GM12878 (cell line): ENCODE data around the gene FAM229B. TPM values are rescaled to one million over a fixed set of nuclear protein-coding genes. Genes with fewer than 3 reads are reported as not detected.

Experiments
- ATAC-seq: fragments of 200-7000 bp; cut with Tn5 transposase; 3 replicates; pipeline ENCODE4 v1.9.1; 2020; ENCODE audit warnings: mild to moderate bottlenecking, moderate library complexity
- BruUV-seq: library from RNA; stranded (reverse); fragments of 400-500 nt; replicated peaks from 2 replicates; lab custom pipeline; 2021; lab: Mats Ljungman, UMichigan
- CTCF ChIA-PET: fragments of 300-600 bp; sonication (Branson Sonifier 250); formaldehyde crosslinking; extraction: SDS; loops from one replicate; lab custom pipeline; 2021; ENCODE audit warnings: inconsistent platforms; lab: Yijun Ruan, JAX
- POLR2A ChIA-PET: fragments of 350-600 bp; formaldehyde crosslinking; extraction: SDS; loops from one replicate; lab custom pipeline; 2021; ENCODE audit warnings: inconsistent platforms; lab: Charles Lee
- RAD21 ChIA-PET: fragments of 300-600 bp; sonication (Branson Sonifier 250); formaldehyde crosslinking; loops from one replicate; lab custom pipeline; 2023; ENCODE audit warnings: antibody characterized with exemption; ENCODE audit not compliant: unreplicated experiment; lab: Charles Lee
- SMC1A ChIA-PET: fragments of 300-600 bp; sonication (Branson Sonifier 250); formaldehyde crosslinking; loops from one replicate; lab custom pipeline; 2023; ENCODE audit not compliant: unreplicated experiment, uncharacterized antibody; lab: Charles Lee
- DNase-seq: peaks from one replicate; pipeline ENCODE4 v3.0.0-alpha.2; 2011; ENCODE audit warnings: low read depth, low spot score
- FAIRE-seq: peaks from 3 replicates; lab custom pipeline; 2011; peaks lifted over from hg19 to GRCh38; lab: Jason Lieb, UNC
- H2AFZ ChIP-seq: 2 replicates; pipeline ENCODE4 v1.6.0; 2011; ENCODE audit warnings: low read depth, low read length, control low read depth; ENCODE audit not compliant: control insufficient read depth
- H3K27ac ChIP-seq: 2 replicates; pipeline ENCODE4 v1.5.1; 2011; ENCODE audit warnings: control low read depth; ENCODE audit not compliant: control insufficient read depth, insufficient read depth
- H3K27me3 ChIP-seq, 2 experiments: replicated peaks in 1 of 2; 2 replicates each; pipeline versions ENCODE4 v1.6.0 to v1.6.1; 2011; ENCODE audit warnings: low read length in 1 of 2; ENCODE audit not compliant: control insufficient read depth in 2 of 2, insufficient read depth in 2 of 2
- H3K36me3 ChIP-seq, 2 experiments: 2 replicates each; pipeline ENCODE4 v1.5.1; 2011; ENCODE audit warnings: low read length in 1 of 2; ENCODE audit not compliant: control insufficient read depth in 2 of 2, insufficient read depth in 2 of 2
- H3K4me1 ChIP-seq: 2 replicates; pipeline ENCODE4 v1.6.1; 2011; ENCODE audit warnings: mild to moderate bottlenecking, low read length, moderate library complexity, mixed read lengths; ENCODE audit not compliant: control insufficient read depth, insufficient read depth
- H3K4me2 ChIP-seq: 2 replicates; pipeline ENCODE4 v1.6.0; 2011; ENCODE audit warnings: control low read depth; ENCODE audit not compliant: control insufficient read depth, insufficient read depth
- H3K4me3 ChIP-seq: fragments of 200-600 bp; sonication (generic); 2 replicates; pipeline ENCODE4 v1.5.1; 2016
- H3K79me2 ChIP-seq: 2 replicates; pipeline ENCODE4 v1.6.0; 2011; ENCODE audit warnings: low read length; ENCODE audit not compliant: control insufficient read depth, insufficient read depth
- H3K9ac ChIP-seq: 2 replicates; pipeline ENCODE4 v1.8.0; 2011; ENCODE audit warnings: low read length, control low read depth, mixed read lengths; ENCODE audit not compliant: control insufficient read depth, insufficient read depth
- H3K9me3 ChIP-seq: replicated peaks from 3 replicates; pipeline ENCODE4 v1.5.1; 2011; ENCODE audit warnings: mild to moderate bottlenecking, low read length; ENCODE audit not compliant: control insufficient read depth, insufficient read depth
- H4K20me1 ChIP-seq: 2 replicates; pipeline ENCODE4 v1.6.0; 2011; ENCODE audit not compliant: control insufficient read depth, insufficient read depth
- ASH2L ChIP-seq: fragments of 300-600, 200-600 bp; sonication (generic); IDR thresholded peaks from 2 replicates; pipeline ENCODE4 v1.6.1; 2017; ENCODE audit warnings: low read depth, mild to moderate bottlenecking, borderline replicate concordance
- EGR1 ChIP-seq, 2 experiments: IDR thresholded peaks; 1 replicate in 1 of 2; 2 replicates in 1 of 2; pipeline ENCODE4 v1.6.1; 2011 to 2012; ENCODE audit warnings: low read depth in 2 of 2, low read length in 2 of 2, borderline replicate concordance in 1 of 2, mild to moderate bottlenecking in 1 of 2, moderate library complexity in 1 of 2
- MYC ChIP-seq: IDR thresholded peaks from 2 replicates; pipeline ENCODE4 v1.6.1; 2011; ENCODE audit warnings: mild to moderate bottlenecking, low read length, moderate library complexity, inconsistent platforms; ENCODE audit not compliant: insufficient read depth, insufficient replicate concordance, insufficient read length, severe bottlenecking
- SREBF2 ChIP-seq: IDR thresholded peaks from 2 replicates; pipeline ENCODE4 v1.6.1; 2012; ENCODE audit warnings: mild to moderate bottlenecking, low read length
- SRF ChIP-seq, 2 experiments: IDR thresholded peaks; 2 replicates each; pipeline ENCODE4 v1.6.1; 2011; ENCODE audit warnings: low read depth in 2 of 2, low read length in 2 of 2, mild to moderate bottlenecking in 1 of 2, moderate library complexity in 1 of 2
- WGBS: methylation state at CpG from one replicate; pipeline ENCODE4 v1.1.6; 2016; ENCODE audit warnings: low lambda C conversion rate; ENCODE audit not compliant: insufficient replicate concordance, insufficient coverage; ENCODE audit errors: missing lambda C conversion rate; 5-methylcytosine and 5-hydroxymethylcytosine counted together
- in situ Hi-C: fragments of 300-500 bp; cut with MboI; formaldehyde crosslinking; loops from 9 replicates; pipeline ENCODE4 v1.14.3; 2018; ENCODE audit warnings: mixed read lengths
- intact Hi-C: fragments of 100-400 bp; cut with micrococcal nuclease; formaldehyde crosslinking; loops from one replicate; pipeline ENCODE4 v1.14.2; 2022; ENCODE audit not compliant: unreplicated experiment
- polyA plus RNA-seq, 11 experiments: library from polyadenylated mRNA; depleted of rRNA in 4 of 11; unstranded in 6 of 11; stranded (reverse) in 5 of 11; fragments of >200 nt; fragmentation: Nextera tagmentation in 4 of 11; fragmentation: Illumina TruSeq in 1 of 11; extraction: Ambion mirVana in 4 of 11; extraction: Trizol in 1 of 11; gene quantifications; 1 replicate in 1 of 11; 2 replicates in 10 of 11; pipeline versions ENCODE4 v1.2.1 to v1.2.3, GENCODE V29; 2011 to 2016; ENCODE audit warnings: inconsistent platforms in 2 of 11, missing spikeins in 2 of 11, low read depth in 1 of 11
- total RNA-seq, 4 experiments: library from RNA; depleted of rRNA in 3 of 4; stranded (reverse); fragments of >200 nt in 3 of 4; fragmentation: Illumina TruSeq in 1 of 4; extraction: Trizol in 1 of 4; gene quantifications; 2 replicates each; pipeline versions ENCODE4 v1.2.1 to v1.2.3, GENCODE V29; 2013 to 2021
- TF ChIP-seq, protein P1 (sequence below): fragments of 450-650 bp; IDR thresholded peaks from 2 replicates; pipeline ENCODE4 v1.6.1; 2016; ENCODE audit warnings: mild to moderate bottlenecking
- TF ChIP-seq, protein P2 (sequence below): fragments of 450-650 bp; IDR thresholded peaks from 2 replicates; pipeline ENCODE4 v1.6.1; 2018; ENCODE audit warnings: borderline replicate concordance, mild to moderate bottlenecking; ENCODE audit not compliant: partially characterized antibody

FAM229B gene
- total and polyA plus RNA-seq, 10 of the 15 experiments (the other 5 are each of a cell fraction or from before 2014, with no cell fraction given) = 0.82 to 5.7 (median 3.1) TPM

DNA sequence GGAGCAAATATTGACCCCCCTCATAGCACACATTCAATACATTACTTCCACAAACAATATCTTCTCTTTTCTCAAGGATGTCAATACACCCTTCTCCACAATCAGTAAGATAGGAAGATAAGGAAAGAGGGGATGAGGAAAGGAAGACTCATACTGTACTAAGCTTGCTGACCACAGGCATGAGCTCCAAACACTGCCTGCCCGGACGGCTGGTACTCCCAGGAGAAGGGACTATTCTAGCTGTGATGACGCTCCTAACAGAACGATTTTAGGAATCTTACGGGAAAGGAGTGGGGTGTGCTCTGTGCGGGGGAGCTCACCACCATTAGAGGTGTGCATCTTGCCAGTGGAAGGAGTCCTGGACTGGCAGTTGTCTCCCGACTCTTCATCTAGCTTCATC lies 37.4 kb upstream of the FAM229B start:
- DNase-seq = no peak
- in situ Hi-C loops = loop anchor here (5.0 kb wide), 1 partner anchor 798 kb away; no protein-coding TSS in a partner anchor

DNA sequence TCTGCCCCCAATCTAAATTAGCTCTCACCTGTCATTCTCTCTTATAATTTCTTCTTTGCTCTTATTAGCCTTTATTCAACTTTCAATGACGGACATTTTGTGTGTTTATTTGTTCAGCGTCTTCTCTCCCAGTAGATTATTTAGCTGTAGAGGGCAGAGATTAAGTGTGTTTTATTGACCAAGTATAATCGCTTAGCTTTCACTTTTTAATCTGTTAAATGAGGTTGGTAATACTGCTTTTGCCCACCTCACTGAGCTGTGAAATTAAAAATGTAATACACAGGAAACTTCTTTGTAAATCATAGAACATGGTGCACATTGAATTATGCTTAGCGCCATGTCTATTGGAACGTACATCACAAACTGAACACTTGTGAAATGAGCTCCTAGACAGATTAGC lies 37.0 kb upstream of the FAM229B start:
- H3K4me3 ChIP-seq = no peak overlapping the region
- BruUV-seq = no TSS peak
- RAD21 ChIA-PET = interaction anchor here (1.0 to 1.6 kb wide), 3 partner anchors 9 to 1368 kb away, joined by 3 to 8 read pairs (median 6); no protein-coding TSS in a partner anchor
- no peaks in the 10 kb centered on the region for H3K4me1 ChIP-seq
- no peaks in the 10 kb centered on the region for H3K79me2 ChIP-seq
- no peak for FAIRE-seq
- H4K20me1 ChIP-seq = no peaks in the 10 kb centered on the region
- no peak for ATAC-seq
- H3K36me3 ChIP-seq = no peaks in the 10 kb centered on the region
- no peak for DNase-seq
- WGBS = 52% methylated on average over 5 of the region's 5 CpGs
- in situ Hi-C loops (no loop called here), intact Hi-C loops (no loop called here)
- no peaks in the 10 kb centered on the region for H3K9me3 ChIP-seq
- SMC1A ChIA-PET = interaction anchor here (1.0 to 1.7 kb wide), 4 partner anchors 10 to 792 kb away, joined by 3 to 4 read pairs (median 4); a partner anchor contains a TSS
- H3K9ac ChIP-seq = no peak overlapping the region
- no peaks in the 10 kb centered on the region for H3K27me3 ChIP-seq
- CTCF ChIA-PET = interaction anchor here (0.9 to 2.1 kb wide), 5 partner anchors 10 to 792 kb away, joined by 3 to 12 read pairs (median 3); a partner anchor contains a TSS
- H2AFZ ChIP-seq = no peak overlapping the region
- H3K27ac ChIP-seq = no peak overlapping the region
- no peak overlapping the region for H3K4me2 ChIP-seq
- POLR2A ChIA-PET = interaction anchor here (1.1 kb wide), 1 partner anchor 409 kb away, joined by 3 read pairs; no protein-coding TSS in a partner anchor
- no peak for TF ChIP-seq SREBF2
- no peak for TF ChIP-seq EGR1 (IDR thresholded peaks at IDR 0.05; ENCODE audit: borderline replicate concordance in 1 of 2, low read depth in 2 of 2, low read length in 2 of 2)
- TF ChIP-seq MYC = no peak
- TF ChIP-seq, protein P1, sequence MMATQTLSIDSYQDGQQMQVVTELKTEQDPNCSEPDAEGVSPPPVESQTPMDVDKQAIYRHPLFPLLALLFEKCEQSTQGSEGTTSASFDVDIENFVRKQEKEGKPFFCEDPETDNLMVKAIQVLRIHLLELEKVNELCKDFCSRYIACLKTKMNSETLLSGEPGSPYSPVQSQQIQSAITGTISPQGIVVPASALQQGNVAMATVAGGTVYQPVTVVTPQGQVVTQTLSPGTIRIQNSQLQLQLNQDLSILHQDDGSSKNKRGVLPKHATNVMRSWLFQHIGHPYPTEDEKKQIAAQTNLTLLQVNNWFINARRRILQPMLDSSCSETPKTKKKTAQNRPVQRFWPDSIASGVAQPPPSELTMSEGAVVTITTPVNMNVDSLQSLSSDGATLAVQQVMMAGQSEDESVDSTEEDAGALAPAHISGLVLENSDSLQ = no peak
- TF ChIP-seq, protein P2, sequence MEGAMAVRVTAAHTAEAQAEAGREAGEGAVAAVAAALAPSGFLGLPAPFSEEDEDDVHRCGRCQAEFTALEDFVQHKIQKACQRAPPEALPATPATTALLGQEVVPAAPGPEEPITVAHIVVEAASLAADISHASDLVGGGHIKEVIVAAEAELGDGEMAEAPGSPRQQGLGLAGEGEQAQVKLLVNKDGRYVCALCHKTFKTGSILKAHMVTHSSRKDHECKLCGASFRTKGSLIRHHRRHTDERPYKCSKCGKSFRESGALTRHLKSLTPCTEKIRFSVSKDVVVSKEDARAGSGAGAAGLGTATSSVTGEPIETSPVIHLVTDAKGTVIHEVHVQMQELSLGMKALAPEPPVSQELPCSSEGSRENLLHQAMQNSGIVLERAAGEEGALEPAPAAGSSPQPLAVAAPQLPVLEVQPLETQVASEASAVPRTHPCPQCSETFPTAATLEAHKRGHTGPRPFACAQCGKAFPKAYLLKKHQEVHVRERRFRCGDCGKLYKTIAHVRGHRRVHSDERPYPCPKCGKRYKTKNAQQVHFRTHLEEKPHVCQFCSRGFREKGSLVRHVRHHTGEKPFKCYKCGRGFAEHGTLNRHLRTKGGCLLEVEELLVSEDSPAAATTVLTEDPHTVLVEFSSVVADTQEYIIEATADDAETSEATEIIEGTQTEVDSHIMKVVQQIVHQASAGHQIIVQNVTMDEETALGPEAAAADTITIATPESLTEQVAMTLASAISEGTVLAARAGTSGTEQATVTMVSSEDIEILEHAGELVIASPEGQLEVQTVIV = no peak
- no peak for TF ChIP-seq ASH2L

More for the DNA sequence above, 37.4 kb upstream of the FAM229B start:
- Histone ChIP-seq H3K27ac (no peak overlapping the region), H3K79me2 (no peaks in the 10 kb centered on the region), H3K27me3 (no peaks in the 10 kb centered on the region), H3K9me3 (no peaks in the 10 kb centered on the region), H4K20me1 (no peaks in the 10 kb centered on the region)
- BruUV-seq = no TSS peak
- 63% methylated on average over 7 of the region's 7 CpGs for WGBS
- CTCF ChIA-PET = interaction anchor here (0.6 to 2.1 kb wide), 5 partner anchors 10 to 572 kb away, joined by 3 to 12 read pairs (median 3); no protein-coding TSS in a partner anchor
- SMC1A ChIA-PET = interaction anchor here (1.0 to 1.7 kb wide), 4 partner anchors 9 to 791 kb away, joined by 3 to 4 read pairs (median 4); a partner anchor contains a TSS
- RAD21 ChIA-PET = interaction anchor here (1.0 to 1.6 kb wide), 3 partner anchors 8 to 1367 kb away, joined by 3 to 8 read pairs (median 6); no protein-coding TSS in a partner anchor
- no peak for TF ChIP-seq SRF (IDR thresholded peaks at IDR 0.05; ENCODE audit: low read depth in 2 of 2, low read length in 2 of 2)
- TF ChIP-seq, all 136 proteins: peak for 0
- Histone ChIP-seq H3K4me3 (no peak overlapping the region), H3K4me2 (no peak overlapping the region), H3K9ac (no peak overlapping the region), H3K4me1 (no peaks in the 10 kb centered on the region), H3K36me3 (no peaks in the 10 kb centered on the region), H2AFZ (no peak overlapping the region)
- ATAC-seq = no peak
- FAIRE-seq = no peak
- POLR2A ChIA-PET = interaction anchor here (0.6 to 1.1 kb wide), 3 partner anchors 384 to 794 kb away, joined by 3 to 7 read pairs (median 3); no protein-coding TSS in a partner anchor
- intact Hi-C loops = no loop called here
